Measurements from ENCODE around the gene ZNF682. TPM values are rescaled to one million over a fixed set of nuclear protein-coding genes. Genes with fewer than 3 reads are reported as not detected.
"Not testable (repeated sequence)": the region's sequence is repeated elsewhere in the genome, so short reads cannot be mapped to it uniquely, and the experiment has no call there.

The ZNF682 gene
- total and polyA plus RNA-seq, 11 donors, result 3.3 to 10.2 (median 5.5) TPM

DNA sequence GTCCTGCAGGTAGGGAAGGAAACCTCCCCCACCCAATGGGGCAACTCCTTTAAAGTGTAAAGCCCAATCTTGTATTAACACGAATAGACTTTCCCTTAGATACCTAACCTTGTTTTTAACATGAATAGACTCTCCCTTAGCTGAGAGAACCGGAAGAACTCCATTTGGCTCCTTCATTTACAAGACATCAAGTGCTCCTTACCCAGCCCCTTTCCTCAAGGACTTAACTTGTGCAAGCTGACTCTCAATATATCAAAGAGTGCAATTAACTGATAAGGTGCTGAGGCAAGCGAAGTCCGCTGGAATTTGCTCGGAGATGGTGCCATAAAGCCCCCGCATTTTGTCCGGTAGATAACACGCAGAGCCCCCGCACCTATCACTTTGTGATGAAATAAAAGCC, 28.6 kb upstream of the ZNF682 start:
- Histone ChIP-seq H3K4me1 (no peaks in the 10 kb centered on the region), H3K27ac (no peak overlapping the region), H3K27me3 (peaks cover 0 to 18% (median 8%) of the 10 kb centered on the region in 9 donors), H3K9me3 (no peaks in the 10 kb centered on the region), H3K36me3 (no peaks in the 10 kb centered on the region), H3K4me3 (no peak overlapping the region)
- DNase-seq (no peak), ATAC-seq (no peak)
- TF ChIP-seq POLR2A (IDR thresholded peaks at IDR 0.05), result no peak
- TF ChIP-seq CTCF (IDR thresholded peaks at IDR 0.05), result no peak
- intact Hi-C loops (cut with DNase I), result no loop called here
- WGBS, 4 donors, result 10 to 12% (median 11%) methylated on average over 9 of the region's 9 CpGs

- intact Hi-C loops (cut with DNase I), result no loop called here
Measured at GRCh38 chr19:20066861-20067260, 27.6 kb upstream of the ZNF682 start.

DNA sequence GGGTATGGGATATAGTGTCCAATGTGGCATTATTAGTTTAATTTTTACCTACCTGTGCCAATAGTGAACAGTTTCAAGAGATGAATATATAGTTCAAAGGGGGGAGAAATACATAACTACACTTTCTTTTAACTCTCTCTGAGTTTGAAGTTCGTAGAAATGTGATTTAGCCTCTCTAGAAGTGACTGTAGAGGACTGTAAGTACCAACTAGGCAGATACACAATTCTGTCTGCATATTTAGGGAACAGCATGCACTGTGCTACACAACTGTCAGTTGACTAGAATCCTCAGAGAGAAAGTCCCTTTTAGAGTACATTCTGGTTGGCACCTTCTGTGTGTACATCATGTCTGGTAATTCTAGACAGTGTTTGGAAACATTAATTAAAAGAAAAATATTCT, 21.0 kb upstream of the ZNF682 start:
- H3K27me3 ChIP-seq, result peaks cover 0 to 4% (median 0%) of the 10 kb centered on the region in 9 donors
- H3K27ac ChIP-seq, result no peak overlapping the region
- WGBS, 4 donors, result 47 to 76% (median 70%) methylated on average over 1 of the region's 1 CpG
- DNase-seq (no peak), ATAC-seq (no peak)
- H3K4me1 ChIP-seq, result no peaks in the 10 kb centered on the region
- H3K9me3 ChIP-seq, result no peaks in the 10 kb centered on the region
- no peaks in the 10 kb centered on the region for H3K36me3 ChIP-seq
- intact Hi-C loops (cut with DNase I), result no loop called here
- TF ChIP-seq POLR2A (IDR thresholded peaks at IDR 0.05), result no peak
- TF ChIP-seq CTCF (IDR thresholded peaks at IDR 0.05), result no peak
- no peak overlapping the region for H3K4me3 ChIP-seq

More at GRCh38 chr19:20066861-20067260, 27.6 kb upstream of the ZNF682 start:
- ATAC-seq, result no peak
- H3K27ac ChIP-seq, result no peak overlapping the region
- H3K4me1 ChIP-seq, result no peaks in the 10 kb centered on the region
- no peaks in the 10 kb centered on the region for H3K9me3 ChIP-seq
- no peaks in the 10 kb centered on the region for H3K36me3 ChIP-seq
- WGBS, 4 donors, result 40 to 45% (median 43%) methylated on average over 3 of the region's 3 CpGs
- DNase-seq, result no peak
- H3K4me3 ChIP-seq, result no peak overlapping the region
- TF ChIP-seq POLR2A (IDR thresholded peaks at IDR 0.05) (no peak), CTCF (IDR thresholded peaks at IDR 0.05) (no peak)
- peaks cover 0 to 18% (median 8%) of the 10 kb centered on the region in 9 donors for H3K27me3 ChIP-seq

- H3K36me3 ChIP-seq, DNase-seq, H3K27ac ChIP-seq, H3K27me3 ChIP-seq, H3K9me3 ChIP-seq, H3K4me3 ChIP-seq, H3K4me1 ChIP-seq, ATAC-seq: not testable (repeated sequence)
- intact Hi-C loops (cut with DNase I), result loop anchor here in 1 of 10 donors (10.0 kb wide), 1 partner anchor 176 kb away; no protein-coding TSS in a partner anchor
Measured at GRCh38 chr19:20058738-20059137, 19.4 kb upstream of the ZNF682 start.
